RCC 7860 (cell line): ENCODE results near the gene EFCAB8.
"Not testable (repeated sequence)": the region's sequence is repeated elsewhere in the genome, so short reads cannot be mapped to it uniquely, and the experiment has no call there.

Source experiments
- DNase-seq: peaks from one replicate; pipeline ENCODE4 v3.0.0-alpha.2; 2015; ENCODE audit warnings: low spot score
- FAIRE-seq: peaks from 2 replicates; lab custom pipeline; 2012; peaks lifted over from hg19 to GRCh38; lab: Jason Lieb, UNC

The EFCAB8 gene

GRCh38 chr20:32839982-32840285 lies 18.8 kb upstream of the EFCAB8 start:
- FAIRE-seq = no peak

GRCh38 chr20:32841174-32841573 lies 17.5 kb upstream of the EFCAB8 start:
- FAIRE-seq (no peak), DNase-seq (no peak)

More at GRCh38 chr20:32839982-32840285, 18.8 kb upstream of the EFCAB8 start:
- no peak for DNase-seq

DNA sequence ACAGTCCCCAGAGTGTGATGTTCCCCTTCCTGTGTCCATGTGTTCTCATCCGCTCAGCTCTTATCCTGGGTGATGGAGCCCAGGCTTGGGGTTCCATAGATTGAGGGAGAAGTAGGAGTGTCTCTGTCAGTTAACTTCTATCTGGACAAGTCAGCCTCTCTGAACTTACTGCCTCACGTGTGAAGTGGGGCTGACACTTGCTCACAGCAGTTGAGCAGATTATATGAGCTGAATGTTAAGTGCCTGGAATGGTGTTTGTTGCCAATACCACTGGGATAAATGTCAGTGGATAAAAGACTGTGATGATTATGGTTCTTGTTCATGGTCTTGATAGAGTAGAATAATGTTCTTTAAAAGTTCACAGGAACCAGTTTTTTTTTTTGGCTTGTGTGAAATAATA lies 17.1 kb upstream of the EFCAB8 start:
- FAIRE-seq (no peak), DNase-seq (no peak)

GRCh38 chr20:32842688-32843524 lies 15.8 kb upstream of the EFCAB8 start:
- no peak for FAIRE-seq
- DNase-seq = no peak

- no peak for FAIRE-seq
- no peak for DNase-seq
Measured at GRCh38 chr20:32845786-32846185, 12.9 kb upstream of the EFCAB8 start.

DNA sequence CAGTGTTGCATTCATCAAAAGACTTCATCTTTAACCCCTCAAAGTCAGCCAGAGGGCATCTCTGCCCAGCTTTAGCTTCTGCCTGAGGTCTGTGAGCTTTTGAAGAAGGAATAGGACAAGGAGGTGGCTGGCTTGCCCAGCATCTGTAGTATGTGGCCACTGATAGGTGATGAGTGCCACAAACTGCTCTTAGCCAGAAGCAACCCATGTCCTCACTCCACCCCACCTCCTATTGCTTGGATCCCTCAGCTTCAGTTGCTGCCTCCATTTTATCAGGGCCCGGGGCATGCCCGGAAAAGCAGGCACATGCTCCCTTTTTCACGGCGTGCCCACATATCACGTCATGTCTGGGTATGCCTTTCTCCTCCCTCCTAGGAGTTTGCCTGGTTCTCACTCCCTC lies 11.9 kb upstream of the EFCAB8 start:
- no peak for DNase-seq
- no peak for FAIRE-seq

- FAIRE-seq (no peak), DNase-seq (no peak)
Measured at GRCh38 chr20:32847964-32848363, 10.8 kb upstream of the EFCAB8 start.

DNA sequence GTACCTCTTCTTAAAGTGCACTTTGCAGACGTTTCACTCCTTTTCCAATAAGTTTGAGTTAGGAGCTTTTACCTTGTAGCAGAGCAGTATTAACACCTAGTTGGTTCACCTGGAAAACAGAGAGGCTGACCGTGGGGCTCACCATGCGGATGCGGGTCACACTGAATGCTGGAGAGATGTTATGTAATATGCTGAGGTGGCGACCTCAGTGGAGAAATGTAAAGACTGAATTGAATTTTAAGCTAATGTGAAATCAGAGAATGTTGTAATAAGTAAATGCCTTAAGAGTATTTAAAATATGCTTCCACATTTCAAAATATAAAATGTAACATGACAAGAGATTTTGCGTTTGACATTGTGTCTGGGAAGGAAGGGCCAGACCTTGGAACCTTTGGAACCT lies 9.9 kb upstream of the EFCAB8 start:
- DNase-seq (no peak), FAIRE-seq (no peak)

GRCh38 chr20:32849577-32849976 lies 9.1 kb upstream of the EFCAB8 start:
- FAIRE-seq = no peak
- no peak for DNase-seq

GRCh38 chr20:32855387-32855786 lies 3.3 kb upstream of the EFCAB8 start:
- DNase-seq (no peak), FAIRE-seq (no peak)

DNA sequence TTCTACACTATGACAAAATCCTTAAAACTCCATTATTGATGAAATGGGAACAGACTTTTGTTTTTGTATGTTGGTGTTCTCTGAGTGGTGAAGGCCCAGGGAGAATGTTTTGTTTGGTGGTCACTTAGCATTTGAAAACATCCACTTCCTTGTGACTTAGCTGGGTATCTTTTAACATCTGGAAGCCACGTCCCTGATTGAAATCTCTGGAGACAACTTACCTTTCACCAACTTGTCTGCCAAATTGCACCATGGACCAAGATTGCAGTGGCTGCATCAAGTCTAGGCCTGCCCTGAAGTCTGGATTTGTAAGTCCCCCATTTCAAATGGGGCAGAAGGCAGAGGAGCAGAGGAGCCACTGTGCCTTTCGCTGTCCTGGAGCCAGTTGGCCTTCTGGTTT lies 534 bp upstream of the EFCAB8 start:
- FAIRE-seq (no peak), DNase-seq (no peak)

DNA sequence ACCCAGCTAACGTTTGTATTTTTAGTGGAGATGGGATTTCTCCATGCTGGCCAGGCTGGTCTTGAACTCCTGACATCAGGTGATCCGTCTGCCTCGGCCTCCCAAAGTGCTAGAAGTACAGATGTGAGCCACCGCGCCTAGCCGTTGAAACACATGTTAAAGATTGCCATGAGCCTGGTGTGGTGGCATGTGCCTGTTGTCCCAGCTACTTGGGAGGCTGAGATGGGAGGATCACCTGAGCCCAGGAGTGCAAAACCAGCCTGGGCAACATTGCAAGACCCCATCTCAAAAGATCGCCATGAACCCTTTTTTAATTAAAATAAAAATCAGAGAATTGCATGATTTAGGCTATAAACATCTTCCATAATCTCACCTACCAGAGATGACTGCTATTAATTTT lies 2.7 kb downstream of the EFCAB8 start:
- no peak for FAIRE-seq

DNA sequence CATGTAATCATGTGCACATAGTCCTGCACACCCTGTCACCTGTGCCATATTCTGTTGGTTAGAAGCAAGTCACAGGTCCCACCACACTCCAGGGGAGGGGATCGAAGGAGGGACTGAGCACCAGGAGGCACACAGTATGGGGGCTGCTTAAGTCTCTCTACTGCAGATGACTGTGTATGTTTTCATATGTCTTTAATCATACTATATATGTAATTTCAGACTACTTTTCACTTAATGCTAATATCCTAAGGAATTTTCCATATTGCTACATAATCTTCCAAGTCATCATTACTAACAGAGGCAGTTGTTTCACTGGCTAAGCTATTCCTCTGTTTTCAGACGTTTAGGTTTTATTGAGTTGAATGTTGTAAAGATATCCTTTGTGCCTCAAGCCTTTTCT lies 10.8 kb downstream of the EFCAB8 start:
- no peak for DNase-seq
- FAIRE-seq = no peak

More for the DNA sequence above, 2.7 kb downstream of the EFCAB8 start:
- no peak for DNase-seq

DNA sequence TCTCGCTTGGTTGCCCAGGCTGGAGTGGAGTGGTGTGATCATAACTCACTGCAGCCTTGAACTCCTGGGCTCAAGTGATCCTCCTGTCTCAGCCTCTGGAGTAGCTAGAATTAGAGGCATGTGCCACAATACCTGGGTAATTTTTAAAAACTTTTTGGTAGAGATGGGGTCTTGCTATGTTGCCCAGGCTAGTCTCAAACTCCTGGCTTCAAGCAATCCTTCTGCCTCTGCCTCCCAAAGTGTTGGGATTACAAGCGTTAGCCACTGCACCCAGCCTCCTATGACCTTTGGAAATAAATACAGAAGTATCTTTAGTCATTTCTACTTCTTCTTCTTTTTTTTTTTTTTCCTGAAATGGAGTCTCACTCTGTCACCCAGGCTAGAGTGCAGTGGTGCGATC lies 11.8 kb downstream of the EFCAB8 start:
- not testable (repeated sequence) for DNase-seq, FAIRE-seq

DNA sequence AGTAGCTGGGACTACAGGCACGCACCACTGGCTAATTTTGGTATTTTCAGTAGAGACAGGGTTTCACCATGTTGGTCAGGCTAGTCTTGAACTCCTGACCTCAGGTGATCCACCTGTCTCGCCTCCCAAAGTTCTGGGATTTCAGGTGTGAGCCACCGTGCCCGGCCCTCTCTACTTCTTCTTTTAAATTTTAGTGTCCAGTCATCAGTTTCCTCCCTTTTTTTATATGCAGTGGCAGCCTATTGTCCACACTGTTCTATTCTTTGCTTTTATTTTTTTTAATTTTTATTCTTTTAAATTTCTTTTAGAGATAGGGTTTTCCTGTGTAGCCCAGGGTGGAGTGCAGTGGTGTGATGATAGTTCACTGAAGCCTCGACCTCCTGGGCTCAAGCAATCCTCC lies 12.3 kb downstream of the EFCAB8 start:
- DNase-seq (no peak), FAIRE-seq (no peak)

DNA sequence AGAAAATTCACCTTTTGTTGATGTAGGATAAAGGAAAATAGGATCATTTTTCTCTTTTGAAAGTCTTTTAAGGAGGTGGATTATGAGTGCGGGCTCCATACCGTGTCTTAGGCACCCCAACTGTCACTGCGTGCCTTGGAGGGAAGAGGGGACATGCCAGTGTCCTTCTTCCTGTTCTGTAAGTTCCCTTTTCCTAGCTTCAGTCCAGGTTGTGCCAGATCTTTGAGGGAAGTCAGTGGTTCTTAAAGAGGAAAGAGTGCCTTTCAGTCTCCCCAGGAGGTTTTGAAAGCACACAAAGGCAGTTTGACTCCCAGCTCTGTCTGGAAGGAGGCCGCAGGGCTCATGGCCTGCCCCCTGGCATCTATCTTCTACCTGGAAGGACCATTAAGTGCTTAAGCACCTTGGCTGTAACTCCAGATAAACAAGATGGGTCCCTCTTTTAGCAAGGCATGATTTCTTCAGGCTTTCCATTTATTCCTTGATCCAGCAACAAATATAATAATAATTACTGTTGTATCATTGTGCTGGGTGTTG lies 13.0 kb downstream of the EFCAB8 start:
- FAIRE-seq (no peak), DNase-seq (no peak)

GRCh38 chr20:32872266-32872665 lies 13.5 kb downstream of the EFCAB8 start:
- no peak for DNase-seq
- no peak for FAIRE-seq

GRCh38 chr20:32875673-32876072 lies 16.9 kb downstream of the EFCAB8 start:
- no peak for DNase-seq
- no peak for FAIRE-seq

- DNase-seq (no peak), FAIRE-seq (no peak)
Measured at GRCh38 chr20:32877507-32877906, 18.8 kb downstream of the EFCAB8 start.

- DNase-seq (no peak), FAIRE-seq (no peak)
Measured at GRCh38 chr20:32878820-32879219, 20.1 kb downstream of the EFCAB8 start.

DNA sequence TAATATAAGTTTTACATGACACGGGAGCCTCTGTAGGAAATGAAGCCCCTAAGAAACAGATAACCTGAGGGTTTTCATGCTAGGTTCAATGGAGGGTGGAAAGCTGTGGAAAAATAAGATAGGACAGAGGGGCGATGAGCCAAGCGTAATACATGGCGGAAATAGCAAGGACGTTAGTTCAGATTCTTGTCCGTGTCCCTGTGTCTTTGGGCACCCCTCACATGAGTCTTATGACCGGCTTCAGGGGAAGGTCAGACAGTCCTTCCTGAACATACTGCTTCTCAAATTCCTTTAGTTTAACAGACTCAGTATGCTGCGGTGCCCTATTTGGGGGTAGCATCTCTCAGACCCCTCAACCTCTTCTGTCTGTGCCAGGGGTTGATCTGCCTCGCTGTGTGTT lies 20.8 kb downstream of the EFCAB8 start:
- DNase-seq (no peak), FAIRE-seq (no peak)

- FAIRE-seq (no peak), DNase-seq (no peak)
Measured at GRCh38 chr20:32880635-32881034, 21.9 kb downstream of the EFCAB8 start.

GRCh38 chr20:32883081-32883480 lies 24.4 kb downstream of the EFCAB8 start:
- FAIRE-seq (no peak), DNase-seq (no peak)
